IMR-90 (cell line): ENCODE results near the gene RALGAPA2. TPM values are rescaled to one million over a fixed set of nuclear protein-coding genes. Genes with fewer than 3 reads are reported as not detected.

Source experiments
- ATAC-seq: fragments of 200-7000 bp; cut with Tn5 transposase; 2 replicates; pipeline ENCODE4 v1.9.1; 2020; ENCODE audit warnings: low read depth, mild to moderate bottlenecking, moderate library complexity
- BruUV-seq: library from RNA; stranded (reverse); fragments of 400-500 nt; replicated peaks from 2 replicates; lab custom pipeline; 2021; lab: Mats Ljungman, UMichigan
- CTCF ChIA-PET: fragments of 300-600 bp; formaldehyde crosslinking; extraction: SDS; loops from one replicate; lab custom pipeline; 2021; ENCODE audit warnings: antibody characterized with exemption; lab: Yijun Ruan, JAX
- POLR2A ChIA-PET: fragments of 300-600 bp; sonication (Branson Sonifier 250); formaldehyde crosslinking; loops from one replicate; lab custom pipeline; 2022; ENCODE audit warnings: antibody characterized with exemption; ENCODE audit not compliant: unreplicated experiment; lab: Charles Lee
- DNase-seq: peaks from one replicate; pipeline ENCODE4 v3.0.0; 2013
- H2AFZ ChIP-seq: replicated peaks from 2 replicates; pipeline ENCODE3; 2013; ENCODE audit warnings: low read length, mild to moderate bottlenecking; ENCODE audit not compliant: poor library complexity
- H2AK5ac ChIP-seq: 2 replicates; pipeline ENCODE4 v1.6.1; 2013; ENCODE audit warnings: low read depth, low read length, inconsistent platforms
- H2AK9ac ChIP-seq: replicated peaks from 2 replicates; pipeline ENCODE3; 2013; ENCODE audit warnings: mild to moderate bottlenecking, low read depth, low read length, moderate library complexity; ENCODE audit not compliant: poor library complexity
- H2BK120ac ChIP-seq: 2 replicates; pipeline ENCODE4 v1.6.1; 2013; ENCODE audit warnings: low read depth, low read length, inconsistent platforms
- H2BK15ac ChIP-seq: 3 replicates; pipeline ENCODE4 v1.6.1; 2013; ENCODE audit warnings: low read depth, low read length, inconsistent platforms
- H2BK20ac ChIP-seq: 2 replicates; pipeline ENCODE4 v1.6.1; 2013; ENCODE audit warnings: low read depth, mild to moderate bottlenecking, inconsistent platforms, low read length, moderate library complexity
- H2BK5ac ChIP-seq: 2 replicates; pipeline ENCODE4 v1.6.1; 2013; ENCODE audit warnings: mild to moderate bottlenecking, low read depth, low read length, inconsistent platforms; ENCODE audit not compliant: poor library complexity, severe bottlenecking
- H3K14ac ChIP-seq: replicated peaks from 2 replicates; pipeline ENCODE4 v1.6.1; 2013; ENCODE audit warnings: low read depth, low read length, inconsistent platforms
- H3K18ac ChIP-seq: 2 replicates; pipeline ENCODE4 v1.6.1; 2013; ENCODE audit warnings: low read depth, low read length, control low read depth
- H3K23ac ChIP-seq: 2 replicates; pipeline ENCODE4 v1.6.1; 2013; ENCODE audit warnings: low read depth, low read length, inconsistent platforms
- H3K27ac ChIP-seq: 2 replicates; pipeline ENCODE4 v1.5.1; 2013; ENCODE audit warnings: mild to moderate bottlenecking, control low read depth, low read length; ENCODE audit not compliant: insufficient read depth
- H3K27me3 ChIP-seq: 2 replicates; pipeline ENCODE4 v1.6.1; 2013; ENCODE audit warnings: low read length; ENCODE audit not compliant: control insufficient read depth, insufficient read depth
- H3K36me3 ChIP-seq: 2 replicates; pipeline ENCODE4 v1.6.1; 2013; ENCODE audit warnings: low read length, mixed read lengths; ENCODE audit not compliant: control insufficient read depth, insufficient read depth
- H3K4ac ChIP-seq: 2 replicates; pipeline ENCODE4 v1.6.1; 2013; ENCODE audit warnings: low read depth, low read length, inconsistent platforms
- H3K4me1 ChIP-seq: 2 replicates; pipeline ENCODE4 v1.6.1; 2013; ENCODE audit warnings: low read length, mixed read lengths; ENCODE audit not compliant: control insufficient read depth, insufficient read depth
- H3K4me2 ChIP-seq: 2 replicates; pipeline ENCODE4 v1.6.1; 2013; ENCODE audit warnings: low read depth, mild to moderate bottlenecking, control low read depth, low read length, moderate library complexity
- H3K4me3 ChIP-seq: 2 replicates; pipeline ENCODE4 v1.5.1; 2013; ENCODE audit warnings: low read depth, mild to moderate bottlenecking, control low read depth, low read length, moderate library complexity; ENCODE audit not compliant: insufficient read depth
- H3K56ac ChIP-seq: 2 replicates; pipeline ENCODE4 v1.6.1; 2013; ENCODE audit warnings: low read length, inconsistent platforms; ENCODE audit not compliant: insufficient read depth; ENCODE audit errors: extremely low read depth
- H3K79me1 ChIP-seq, 2 experiments: 2 replicates each; pipeline ENCODE4 v1.6.1; 2013; ENCODE audit warnings: low read length in 2 of 2, inconsistent platforms in 1 of 2, low read depth in 1 of 2
- H3K9ac ChIP-seq: 2 replicates; pipeline ENCODE4 v1.6.1; 2013; ENCODE audit warnings: low read depth, low read length, control low read depth
- H3K9me1 ChIP-seq: 2 replicates; pipeline ENCODE4 v1.6.1; 2013; ENCODE audit warnings: low read length, inconsistent platforms; ENCODE audit not compliant: insufficient read depth
- H3K9me3 ChIP-seq: 2 replicates; pipeline ENCODE4 v1.6.1; 2013; ENCODE audit warnings: low read length; ENCODE audit not compliant: control insufficient read depth, insufficient read depth
- H4K20me1 ChIP-seq: 2 replicates; pipeline ENCODE4 v1.6.1; 2013; ENCODE audit warnings: low read length, inconsistent platforms; ENCODE audit not compliant: insufficient read depth
- H4K5ac ChIP-seq: 2 replicates; pipeline ENCODE4 v1.6.1; 2013; ENCODE audit warnings: mild to moderate bottlenecking, low read depth, low read length, control low read depth
- H4K8ac ChIP-seq, 2 experiments: 2 replicates each; pipeline ENCODE4 v1.6.1; 2013; ENCODE audit warnings: low read depth in 2 of 2, low read length in 2 of 2, control low read depth in 1 of 2, inconsistent platforms in 1 of 2
- H4K91ac ChIP-seq: 2 replicates; pipeline ENCODE4 v1.6.1; 2013; ENCODE audit warnings: low read depth, low read length, inconsistent platforms; ENCODE audit not compliant: insufficient read depth
- BHLHE40 ChIP-seq: fragments of 150-350 bp; IDR thresholded peaks from 2 replicates; pipeline ENCODE4 v1.6.1; 2016; ENCODE audit warnings: mild to moderate bottlenecking, low read depth, low read length
- CEBPB ChIP-seq: IDR thresholded peaks from 2 replicates; pipeline ENCODE4 v1.6.1; 2012; ENCODE audit warnings: low read depth, low read length, improper control_type of control experiment
- CHD1 ChIP-seq: IDR thresholded peaks from 2 replicates; pipeline ENCODE4 v1.6.1; 2012; ENCODE audit warnings: low read depth, low read length, improper control_type of control experiment
- FOS ChIP-seq: fragments of 150-350 bp; IDR thresholded peaks from 2 replicates; pipeline ENCODE4 v1.6.1; 2016; ENCODE audit warnings: low read depth, low read length
- MAFK ChIP-seq: IDR thresholded peaks from 2 replicates; pipeline ENCODE4 v1.6.1; 2012; ENCODE audit warnings: low read depth, low read length, improper control_type of control experiment
- MAZ ChIP-seq: IDR thresholded peaks from 2 replicates; pipeline ENCODE4 v1.6.1; 2012; ENCODE audit warnings: low read depth, mild to moderate bottlenecking, low read length, improper control_type of control experiment, moderate library complexity, borderline replicate concordance
- MXI1 ChIP-seq: IDR thresholded peaks from 2 replicates; pipeline ENCODE4 v1.6.1; 2012; ENCODE audit warnings: low read depth, mild to moderate bottlenecking, low read length, moderate library complexity, borderline replicate concordance
- NFE2L2 ChIP-seq: fragments of 150-350 bp; IDR thresholded peaks from 2 replicates; pipeline ENCODE4 v1.6.1; 2016; ENCODE audit warnings: low read depth, mild to moderate bottlenecking, low read length
- POLR2A ChIP-seq: IDR thresholded peaks from 2 replicates; pipeline ENCODE4 v1.6.1; 2012; ENCODE audit warnings: mild to moderate bottlenecking, low read depth, low read length
- RAD21 ChIP-seq: IDR thresholded peaks from 2 replicates; pipeline ENCODE4 v1.6.1; 2012; ENCODE audit warnings: low read length, improper control_type of control experiment
- RCOR1 ChIP-seq: IDR thresholded peaks from 2 replicates; pipeline ENCODE4 v1.6.1; 2012; ENCODE audit warnings: mild to moderate bottlenecking, low read length, improper control_type of control experiment; ENCODE audit not compliant: insufficient replicate concordance
- RFX5 ChIP-seq: IDR thresholded peaks from 2 replicates; pipeline ENCODE4 v1.8.0; 2012; ENCODE audit warnings: low read depth, mild to moderate bottlenecking, low read length, moderate library complexity
- SMC3 ChIP-seq: fragments of 150-350 bp; IDR thresholded peaks from 2 replicates; pipeline ENCODE4 v1.6.1; 2016; ENCODE audit warnings: low read depth, mild to moderate bottlenecking, antibody characterized with exemption, low read length, moderate library complexity
- WGBS, 2 experiments: methylation state at CpG; one replicate each; pipeline versions ENCODE4 v1.1.5 to v1.1.7; 2013; ENCODE audit warnings: missing lambda C conversion rate in 2 of 2; ENCODE audit not compliant: insufficient read length in 1 of 2; ENCODE audit errors: extremely low coverage in 2 of 2; 5-methylcytosine and 5-hydroxymethylcytosine counted together
- dilution Hi-C: fragments of 300-500 bp; cut with HindIII; formaldehyde crosslinking; loops from one replicate; pipeline ENCODE4 v1.14.3; 2018; ENCODE audit warnings: low sequenced_read_pairs; ENCODE audit not compliant: unreplicated experiment
- in situ Hi-C: fragments of 300-500 bp; cut with MboI; formaldehyde crosslinking; loops from 3 replicates; pipeline ENCODE4 v1.14.3; 2019; ENCODE audit warnings: low sequenced_read_pairs, inconsistent platforms, mixed read lengths
- intact Hi-C: fragments of 100-400 bp; cut with micrococcal nuclease; formaldehyde crosslinking; loops from 2 replicates; pipeline ENCODE4 v1.10.0; 2022
- polyA plus RNA-seq, 3 experiments: library from polyadenylated mRNA; depleted of rRNA; stranded (reverse); fragments of >200 nt; gene quantifications; 2 replicates each; pipeline ENCODE4 v1.2.3, GENCODE V29; 2012; ENCODE audit warnings: low replicate concordance in 1 of 3
- total RNA-seq: library from RNA; depleted of rRNA; stranded (reverse); fragments of >200 nt; gene quantifications from 2 replicates; pipeline ENCODE4 v1.2.3, GENCODE V29; 2012
- TF ChIP-seq, protein P1 (sequence below): fragments of 150-350 bp; IDR thresholded peaks from 2 replicates; pipeline ENCODE4 v1.6.1; 2017; ENCODE audit warnings: mild to moderate bottlenecking, antibody characterized with exemption, low read length, low read depth
- TF ChIP-seq, protein P2 (sequence below): fragments of 150-350 bp; IDR thresholded peaks from 2 replicates; pipeline ENCODE4 v1.6.1; 2016; ENCODE audit warnings: low read depth, mild to moderate bottlenecking, low read length, moderate library complexity, borderline replicate concordance
- TF ChIP-seq, protein P3 (sequence below): conservative IDR thresholded peaks from 2 replicates; pipeline ENCODE4 v1.5.1; 2012; ENCODE audit warnings: mild to moderate bottlenecking, low read depth, low read length, improper control_type of control experiment

Gene RALGAPA2
- total and polyA plus RNA-seq, 2 of the 4 experiments (the other 2 are of a cell fraction): 1.3 to 3.9 TPM

- Histone ChIP-seq H2AFZ (no peak overlapping the region), H3K79me1 (no peaks in the 10 kb centered on the region), H3K56ac (no peak overlapping the region), H3K14ac (no peak overlapping the region), H4K5ac (no peak overlapping the region), H3K27me3 (peaks cover 56% of the 10 kb centered on the region), H4K91ac (no peak overlapping the region), H3K9me3 (peaks cover 3% of the 10 kb centered on the region), H4K8ac (no peak overlapping the region), H3K4ac (no peak overlapping the region), H3K23ac (no peak overlapping the region), H2BK20ac (no peak overlapping the region), H3K27ac (no peak overlapping the region), H4K20me1 (no peaks in the 10 kb centered on the region), H3K9me1 (no peaks in the 10 kb centered on the region), H2BK120ac (no peak overlapping the region), H3K9ac (no peak overlapping the region), H3K4me2 (no peak overlapping the region), H2AK5ac (no peak overlapping the region), H2AK9ac (no peak overlapping the region), H2BK15ac (no peak overlapping the region), H2BK5ac (no peak overlapping the region), H3K18ac (no peak overlapping the region), H3K36me3 (no peaks in the 10 kb centered on the region), H3K4me3 (no peak overlapping the region), H3K4me1 (no peaks in the 10 kb centered on the region)
- TF ChIP-seq RAD21 (no peak), MXI1 (no peak), POLR2A (no peak), RFX5 (no peak), RCOR1 (no peak), MAZ (no peak), MAFK (no peak), CEBPB (no peak), NFE2L2 (no peak), CHD1 (no peak), FOS (no peak), BHLHE40 (no peak), SMC3 (no peak)
- TF ChIP-seq, protein P1, sequence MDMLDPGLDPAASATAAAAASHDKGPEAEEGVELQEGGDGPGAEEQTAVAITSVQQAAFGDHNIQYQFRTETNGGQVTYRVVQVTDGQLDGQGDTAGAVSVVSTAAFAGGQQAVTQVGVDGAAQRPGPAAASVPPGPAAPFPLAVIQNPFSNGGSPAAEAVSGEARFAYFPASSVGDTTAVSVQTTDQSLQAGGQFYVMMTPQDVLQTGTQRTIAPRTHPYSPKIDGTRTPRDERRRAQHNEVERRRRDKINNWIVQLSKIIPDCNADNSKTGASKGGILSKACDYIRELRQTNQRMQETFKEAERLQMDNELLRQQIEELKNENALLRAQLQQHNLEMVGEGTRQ: no peak
- TF ChIP-seq, protein P2, sequence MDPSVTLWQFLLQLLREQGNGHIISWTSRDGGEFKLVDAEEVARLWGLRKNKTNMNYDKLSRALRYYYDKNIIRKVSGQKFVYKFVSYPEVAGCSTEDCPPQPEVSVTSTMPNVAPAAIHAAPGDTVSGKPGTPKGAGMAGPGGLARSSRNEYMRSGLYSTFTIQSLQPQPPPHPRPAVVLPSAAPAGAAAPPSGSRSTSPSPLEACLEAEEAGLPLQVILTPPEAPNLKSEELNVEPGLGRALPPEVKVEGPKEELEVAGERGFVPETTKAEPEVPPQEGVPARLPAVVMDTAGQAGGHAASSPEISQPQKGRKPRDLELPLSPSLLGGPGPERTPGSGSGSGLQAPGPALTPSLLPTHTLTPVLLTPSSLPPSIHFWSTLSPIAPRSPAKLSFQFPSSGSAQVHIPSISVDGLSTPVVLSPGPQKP: no peak
- TF ChIP-seq, protein P3, sequence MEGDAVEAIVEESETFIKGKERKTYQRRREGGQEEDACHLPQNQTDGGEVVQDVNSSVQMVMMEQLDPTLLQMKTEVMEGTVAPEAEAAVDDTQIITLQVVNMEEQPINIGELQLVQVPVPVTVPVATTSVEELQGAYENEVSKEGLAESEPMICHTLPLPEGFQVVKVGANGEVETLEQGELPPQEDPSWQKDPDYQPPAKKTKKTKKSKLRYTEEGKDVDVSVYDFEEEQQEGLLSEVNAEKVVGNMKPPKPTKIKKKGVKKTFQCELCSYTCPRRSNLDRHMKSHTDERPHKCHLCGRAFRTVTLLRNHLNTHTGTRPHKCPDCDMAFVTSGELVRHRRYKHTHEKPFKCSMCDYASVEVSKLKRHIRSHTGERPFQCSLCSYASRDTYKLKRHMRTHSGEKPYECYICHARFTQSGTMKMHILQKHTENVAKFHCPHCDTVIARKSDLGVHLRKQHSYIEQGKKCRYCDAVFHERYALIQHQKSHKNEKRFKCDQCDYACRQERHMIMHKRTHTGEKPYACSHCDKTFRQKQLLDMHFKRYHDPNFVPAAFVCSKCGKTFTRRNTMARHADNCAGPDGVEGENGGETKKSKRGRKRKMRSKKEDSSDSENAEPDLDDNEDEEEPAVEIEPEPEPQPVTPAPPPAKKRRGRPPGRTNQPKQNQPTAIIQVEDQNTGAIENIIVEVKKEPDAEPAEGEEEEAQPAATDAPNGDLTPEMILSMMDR: no peak
- dilution Hi-C loops (no loop called here), intact Hi-C loops (no loop called here), in situ Hi-C loops (no loop called here)
- ATAC-seq (no peak), DNase-seq (no peak)
- CTCF ChIA-PET: no interaction called here
- no TSS peak for BruUV-seq
- 40% methylated on average over 2 of the region's 8 CpGs; no CpG with 5 or more reads in 1 of the 2 experiments for WGBS, 2 experiments
- POLR2A ChIA-PET: no interaction called here
Observed at GRCh38 chr20:20375862-20376261, 336.6 kb downstream of the RALGAPA2 start.
